Esophagus squamous epithelium (tissue), 5 donors: ENCODE measurements around the gene C6orf132. TPM values are rescaled to one million over a fixed set of nuclear protein-coding genes. Genes with fewer than 3 reads are reported as not detected.

Source experiments
- DNase-seq: peaks from one replicate; lab custom pipeline; 2025; lab: John Stamatoyannopoulos, UW
- H3K27ac ChIP-seq, 4 donors: fragments of 200-600 bp; sonication (generic); one replicate each; pipeline ENCODE4 v1.5.1; 2016 to 2019; ENCODE audit warnings: mild to moderate bottlenecking in 1 of 4
- H3K27me3 ChIP-seq, 4 donors: fragments of 200-600 bp; sonication (generic); 1 replicate in 3 of 4; 2 replicates in 1 of 4; pipeline versions ENCODE4 v1.5.1 to v1.6.0; 2017 to 2021; ENCODE audit warnings: antibody characterized with exemption in 1 of 4
- H3K36me3 ChIP-seq, 3 donors: fragments of 200-600 bp; sonication (generic); one replicate each; pipeline ENCODE4 v1.5.1; 2016 to 2019
- H3K4me1 ChIP-seq, 3 donors: fragments of 200-600 bp; sonication (generic); one replicate each; pipeline ENCODE4 v1.5.1; 2017 to 2019
- H3K4me3 ChIP-seq, 4 donors: fragments of 200-600 bp; sonication (generic); 1 replicate in 3 of 4; 2 replicates in 1 of 4; pipeline ENCODE4 v1.5.1; 2016 to 2019; ENCODE audit warnings: mild to moderate bottlenecking in 2 of 4, moderate library complexity in 1 of 4
- H3K9me3 ChIP-seq, 3 donors: fragments of 200-600 bp; sonication (generic); one replicate each; pipeline ENCODE4 v1.5.1; 2016 to 2019
- CTCF ChIP-seq, 6 experiments: fragments of 450-650 bp in 4 of 6; fragments of 200-600 bp in 2 of 6; sonication (generic) in 2 of 6; IDR thresholded peaks; one replicate each; pipeline ENCODE4 v1.5.1; 2016 to 2019; ENCODE audit warnings: antibody characterized with exemption in 6 of 6, mild to moderate bottlenecking in 4 of 6, moderate library complexity in 4 of 6
- POLR2A ChIP-seq, 4 donors: fragments of 450-650 bp; IDR thresholded peaks; one replicate each; pipeline ENCODE4 v1.6.1; 2017; ENCODE audit warnings: antibody characterized with exemption in 4 of 4, mild to moderate bottlenecking in 4 of 4, moderate library complexity in 3 of 4
- WGBS, 2 donors: methylation state at CpG; one replicate each; pipeline ENCODE4 v1.1.5; 2018; 5-methylcytosine and 5-hydroxymethylcytosine counted together
- intact Hi-C: fragments of 100-400 bp; cut with DNase I; formaldehyde crosslinking; loops from one replicate; pipeline ENCODE4 v1.15.0; 2022
- total RNA-seq, 4 donors: library from RNA; depleted of rRNA; stranded (reverse); fragments of >200 nt; gene quantifications; one replicate each; pipeline ENCODE4 v1.1.0, GENCODE V29; 2016
- donor health status: DM: yes; HTN: yes; CAD: no.

The C6orf132 gene
- total RNA-seq, 4 donors from 2014 or later, result 87.8 to 254 (median 142) TPM

- Histone ChIP-seq H3K36me3 (peaks cover 5 to 98% (median 9%) of the 10 kb centered on the region in 3 donors), H3K4me1 (peaks cover 5 to 73% (median 14%) of the 10 kb centered on the region in 3 donors), H3K4me3 (no peak overlapping the region), H3K27ac (peak overlapping the region in 1 of 4 donors; percentile 42), H3K9me3 (no peaks in the 10 kb centered on the region), H3K27me3 (no peaks in the 10 kb centered on the region)
- 100% methylated on average over 2 of the region's 2 CpGs for WGBS, 2 donors
- intact Hi-C loops, result no loop called here
- no peak for DNase-seq
- TF ChIP-seq POLR2A (IDR thresholded peaks at IDR 0.05) (no peak), CTCF (IDR thresholded peaks at IDR 0.05) (no peak)
These were observed 13.1 kb downstream of the C6orf132 start for GRCh38 chr6:42129360-42129676.

- H3K27me3 ChIP-seq, result no peaks in the 10 kb centered on the region
- peak overlapping the region in 1 of 4 donors; percentile 42 for H3K27ac ChIP-seq
- no peaks in the 10 kb centered on the region for H3K9me3 ChIP-seq
- no peak for TF ChIP-seq POLR2A (IDR thresholded peaks at IDR 0.05)
- TF ChIP-seq CTCF (IDR thresholded peaks at IDR 0.05), result no peak
- intact Hi-C loops, result no loop called here
- peaks cover 12 to 73% (median 17%) of the 10 kb centered on the region in 3 donors for H3K4me1 ChIP-seq
- no peak overlapping the region for H3K4me3 ChIP-seq
- WGBS, 2 donors, result 79 to 87% methylated on average over 10 to 15 of the region's 25 CpGs
- no peak for DNase-seq
- H3K36me3 ChIP-seq, result peaks cover 5 to 96% (median 9%) of the 10 kb centered on the region in 3 donors
These were observed 13.7 kb downstream of the C6orf132 start for GRCh38 chr6:42128460-42129359.

DNA sequence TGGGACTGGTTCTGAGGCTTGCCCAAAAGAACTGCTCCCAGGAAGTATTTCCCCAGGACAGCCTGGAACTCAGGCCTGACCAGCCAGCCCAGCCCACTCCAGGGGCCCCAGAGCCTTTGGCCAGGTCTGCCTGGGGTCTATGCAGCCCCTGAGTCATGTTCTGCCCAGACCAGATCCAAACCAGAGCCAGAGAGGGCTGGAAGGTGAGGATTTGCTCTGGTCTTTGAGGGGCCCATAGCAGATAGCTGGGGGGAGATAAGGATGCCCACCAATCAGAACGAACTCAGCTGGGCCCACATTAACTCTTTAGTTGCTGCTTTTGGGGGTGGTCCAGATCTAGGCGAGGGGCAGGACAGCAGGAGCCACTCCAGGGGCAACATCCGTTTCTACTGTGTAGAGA, 16.8 kb downstream of the C6orf132 start:
- DNase-seq, result no peak
- intact Hi-C loops, result no loop called here
- peak overlapping the region; percentile 82 to 93 (median 91) for H3K27ac ChIP-seq
- TF ChIP-seq POLR2A (IDR thresholded peaks at IDR 0.05) (no peak), CTCF (IDR thresholded peaks at IDR 0.05) (no peak)
- H3K4me3 ChIP-seq, result no peak overlapping the region
- H3K9me3 ChIP-seq, result no peaks in the 10 kb centered on the region
- peaks cover 34 to 73% (median 38%) of the 10 kb centered on the region in 3 donors for H3K4me1 ChIP-seq
- 68 to 75% methylated on average over 3 of the region's 3 CpGs for WGBS, 2 donors
- no peaks in the 10 kb centered on the region for H3K27me3 ChIP-seq
- peaks cover 5 to 68% (median 9%) of the 10 kb centered on the region in 3 donors for H3K36me3 ChIP-seq

DNA sequence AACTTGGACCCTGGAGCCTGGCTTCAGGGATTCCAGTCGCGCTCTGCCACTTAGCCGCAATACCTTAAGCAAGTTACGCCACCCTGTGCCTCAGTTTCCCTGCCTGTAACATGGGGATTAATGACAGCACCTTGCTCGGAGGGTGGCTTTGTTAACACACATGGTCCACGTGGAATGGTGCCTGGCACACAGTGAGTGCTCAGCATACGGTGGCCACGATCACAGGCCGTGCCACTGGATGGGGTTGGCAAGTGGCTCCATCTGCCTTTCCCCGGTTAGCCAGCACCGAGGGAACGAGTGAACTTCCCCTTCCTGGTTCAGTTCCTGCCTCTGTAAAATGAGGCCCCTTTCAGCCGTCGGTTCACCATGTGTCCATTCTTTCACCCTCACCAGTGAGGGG, 17.2 kb downstream of the C6orf132 start:
- no peak for DNase-seq
- Histone ChIP-seq H3K4me3 (no peak overlapping the region), H3K27ac (peak overlapping the region; percentile 82 to 93 (median 91)), H3K27me3 (no peaks in the 10 kb centered on the region), H3K36me3 (peaks cover 5 to 68% (median 9%) of the 10 kb centered on the region in 3 donors), H3K4me1 (peaks cover 35 to 73% (median 38%) of the 10 kb centered on the region in 3 donors), H3K9me3 (no peaks in the 10 kb centered on the region)
- 69 to 82% methylated on average over 10 to 11 of the region's 14 CpGs for whole genome bisulfite sequencing, 2 donors
- no peak for TF ChIP-seq CTCF (IDR thresholded peaks at IDR 0.05)
- no peak for TF ChIP-seq POLR2A (IDR thresholded peaks at IDR 0.05)
- intact Hi-C loops, result no loop called here

DNA sequence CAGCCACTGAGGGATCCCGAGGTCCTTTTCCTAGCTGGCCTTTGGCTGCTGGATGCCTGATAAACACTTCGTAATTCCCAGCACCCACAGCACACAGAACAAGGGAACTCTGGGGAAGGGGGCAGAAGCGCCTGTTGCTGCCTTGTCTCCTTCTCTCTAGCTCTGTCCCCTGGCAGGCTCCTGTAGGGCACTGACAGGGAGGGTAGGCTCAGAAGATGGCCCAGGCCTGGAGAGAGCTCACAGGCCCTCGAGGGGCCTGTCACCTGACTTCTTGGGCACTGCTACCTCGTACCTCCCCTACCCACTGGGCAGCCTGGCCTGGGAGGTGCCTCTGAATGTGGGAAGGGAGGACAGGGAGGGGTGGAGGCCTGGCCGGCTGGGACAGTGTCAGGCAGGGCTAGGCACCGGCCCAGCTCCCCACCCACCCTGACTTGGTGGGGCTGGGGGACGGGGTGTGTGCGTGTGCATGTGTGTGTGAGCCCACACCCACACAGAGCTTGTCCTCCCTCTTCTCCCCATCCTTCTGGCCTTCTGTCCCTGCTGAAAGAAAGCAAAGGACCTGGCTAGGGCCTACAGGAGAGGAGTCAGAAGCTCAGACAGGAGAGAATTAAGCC, 18.1 kb downstream of the C6orf132 start:
- no peak for DNase-seq
- intact Hi-C loops, result no loop called here
- TF ChIP-seq CTCF (IDR thresholded peaks at IDR 0.05) (no peak), POLR2A (IDR thresholded peaks at IDR 0.05) (no peak)
- 67 to 100% methylated on average over 1 to 2 of the region's 9 CpGs for whole genome bisulfite sequencing, 2 donors
- H3K36me3 ChIP-seq, result peaks cover 5 to 60% (median 9%) of the 10 kb centered on the region in 3 donors
- no peak overlapping the region for H3K4me3 ChIP-seq
- peaks cover 35 to 77% (median 45%) of the 10 kb centered on the region in 3 donors for H3K4me1 ChIP-seq
- H3K27ac ChIP-seq, result peak overlapping the region; percentile 82 to 93 (median 91)
- H3K27me3 ChIP-seq, result no peaks in the 10 kb centered on the region
- H3K9me3 ChIP-seq, result no peaks in the 10 kb centered on the region
